Right ventricle myocardium inferior (tissue), 1 donor: ENCODE measurements around the gene DHDH. TPM values are rescaled to one million over a fixed set of nuclear protein-coding genes. Genes with fewer than 3 reads are reported as not detected.

Experiments
- ATAC-seq: fragments of 200-7000 bp; cut with Tn5 transposase; one replicate; pipeline ENCODE4 v1.9.1; 2020; ENCODE audit warnings: mild to moderate bottlenecking, moderate library complexity
- DNase-seq: peaks from one replicate; pipeline ENCODE4 v3.0.0; 2021; ENCODE audit errors: missing footprints
- intact Hi-C: fragments of 100-400 bp; cut with DNase I; formaldehyde crosslinking; loops from one replicate; pipeline ENCODE4 v1.11.0; 2022
- total RNA-seq: library from RNA; stranded (reverse); fragmentation: NEBNext Ultra II Directional; extraction: Animal tissue kit (Norgen Biotek cat#: 25700); gene quantifications from one replicate; pipeline ENCODE4 v1.2.1, GENCODE V29; 2021
- donor health status: DM: no; HTN: yes; CAD: no; lungs with severe emphysema.

The DHDH gene
- total RNA-seq, 1 donor from 2014 or later: not detected

DNA sequence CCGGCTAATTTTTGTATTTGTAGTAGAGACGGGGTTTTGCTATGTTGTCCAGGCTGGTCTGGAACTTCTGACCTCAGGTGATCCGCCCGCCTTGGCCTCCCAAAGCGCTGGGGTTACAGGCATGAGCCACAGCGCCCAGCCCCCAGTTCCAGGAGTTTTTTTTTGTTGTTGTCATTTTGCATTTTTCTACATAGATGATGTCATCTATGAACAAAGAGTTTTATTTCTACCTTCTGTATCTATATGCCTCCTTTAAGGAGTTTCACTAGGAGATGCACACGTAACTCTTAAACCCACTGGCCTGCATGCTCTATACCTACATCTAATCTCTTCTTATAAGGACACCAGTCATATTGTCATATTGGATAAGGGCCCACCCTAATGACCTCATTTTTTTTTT lies 4.8 kb downstream of the DHDH start:
- ATAC-seq (no peak), DNase-seq (no peak)
- intact Hi-C loops: no loop called here

DNA sequence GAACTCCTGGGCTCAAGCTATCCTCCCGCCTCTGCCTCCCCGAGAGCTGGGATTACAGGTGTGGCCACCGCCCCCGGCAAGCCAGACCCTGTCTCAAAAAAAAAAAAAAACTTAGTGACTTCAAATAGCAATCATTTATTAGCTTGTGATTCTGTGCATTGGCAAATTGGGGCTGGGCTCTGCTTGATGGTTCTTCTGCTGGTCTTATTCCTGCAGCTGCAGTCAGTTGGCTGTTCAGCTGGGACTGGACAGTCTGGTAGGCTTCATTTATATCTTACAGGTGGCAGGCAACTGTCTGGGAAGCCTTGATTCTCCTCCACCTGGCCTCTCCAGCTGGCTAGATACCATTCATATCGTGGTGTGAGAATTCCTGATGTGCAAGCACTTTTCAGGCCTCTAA lies 7.4 kb downstream of the DHDH start:
- intact Hi-C loops: no loop called here
- no peak for DNase-seq
- ATAC-seq: no peak

DNA sequence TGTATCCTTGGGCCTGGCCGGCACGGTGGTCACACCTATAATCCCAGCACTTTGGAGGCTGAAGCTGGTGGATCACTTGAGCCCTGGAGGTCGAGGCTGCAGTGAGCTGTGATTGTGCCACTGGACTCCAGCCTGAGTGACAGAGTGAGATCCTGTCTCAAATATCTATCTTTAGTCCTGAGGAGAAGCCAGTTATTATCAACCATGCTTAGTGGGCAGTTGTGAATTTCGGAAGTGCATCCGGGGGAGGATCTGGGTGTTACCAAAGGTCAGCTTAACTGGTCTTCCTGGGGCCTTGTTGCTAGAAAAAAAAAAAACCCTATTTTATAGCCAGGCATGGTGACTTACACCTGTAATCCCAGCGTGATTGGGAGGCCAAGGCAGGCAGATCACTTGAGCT lies 9.6 kb downstream of the DHDH start:
- intact Hi-C loops: no loop called here
- ATAC-seq (no peak), DNase-seq (no peak)

DNA sequence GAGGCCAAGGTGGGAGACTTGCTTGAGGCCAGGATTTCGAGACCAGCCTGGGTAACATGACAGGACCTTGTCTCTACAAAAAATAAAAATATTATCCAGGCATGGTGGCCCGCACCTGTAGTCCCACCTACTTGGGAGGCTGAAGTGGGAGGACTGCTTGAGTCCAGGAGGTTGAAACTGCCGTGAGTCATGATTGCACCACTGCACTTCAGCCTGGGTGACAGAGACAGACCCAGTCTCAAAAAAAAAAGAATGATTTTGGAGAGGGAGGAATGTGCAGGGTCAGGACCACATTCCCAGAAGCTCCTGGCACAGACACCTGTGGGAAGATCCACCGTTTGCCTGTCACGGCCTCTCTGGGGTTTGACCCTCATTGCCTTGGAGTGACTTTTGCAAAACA lies 11.9 kb downstream of the DHDH start:
- ATAC-seq (no peak), DNase-seq (no peak)
- intact Hi-C loops: no loop called here

DNA sequence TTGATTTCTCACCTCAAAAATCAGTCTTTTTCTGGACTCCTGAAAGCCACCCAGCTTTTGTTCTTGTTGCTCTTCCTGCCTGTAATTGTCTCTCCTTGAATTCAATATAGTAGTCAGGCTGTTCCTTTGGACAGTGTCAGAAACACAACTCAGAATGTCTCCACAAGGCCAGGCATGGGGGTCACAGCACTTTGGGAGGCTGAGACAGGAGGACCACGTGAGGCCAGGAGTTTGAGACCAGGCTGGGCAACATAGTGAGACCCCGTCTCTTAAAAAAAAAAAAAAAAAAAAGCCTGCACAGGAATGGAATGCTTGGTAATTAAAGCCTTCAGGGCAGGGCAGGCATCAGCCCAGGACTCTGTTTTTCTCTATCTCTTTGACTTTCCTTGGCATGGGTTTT lies 12.3 kb downstream of the DHDH start:
- DNase-seq: no peak
- ATAC-seq: no peak
- intact Hi-C loops: no loop called here

DNA sequence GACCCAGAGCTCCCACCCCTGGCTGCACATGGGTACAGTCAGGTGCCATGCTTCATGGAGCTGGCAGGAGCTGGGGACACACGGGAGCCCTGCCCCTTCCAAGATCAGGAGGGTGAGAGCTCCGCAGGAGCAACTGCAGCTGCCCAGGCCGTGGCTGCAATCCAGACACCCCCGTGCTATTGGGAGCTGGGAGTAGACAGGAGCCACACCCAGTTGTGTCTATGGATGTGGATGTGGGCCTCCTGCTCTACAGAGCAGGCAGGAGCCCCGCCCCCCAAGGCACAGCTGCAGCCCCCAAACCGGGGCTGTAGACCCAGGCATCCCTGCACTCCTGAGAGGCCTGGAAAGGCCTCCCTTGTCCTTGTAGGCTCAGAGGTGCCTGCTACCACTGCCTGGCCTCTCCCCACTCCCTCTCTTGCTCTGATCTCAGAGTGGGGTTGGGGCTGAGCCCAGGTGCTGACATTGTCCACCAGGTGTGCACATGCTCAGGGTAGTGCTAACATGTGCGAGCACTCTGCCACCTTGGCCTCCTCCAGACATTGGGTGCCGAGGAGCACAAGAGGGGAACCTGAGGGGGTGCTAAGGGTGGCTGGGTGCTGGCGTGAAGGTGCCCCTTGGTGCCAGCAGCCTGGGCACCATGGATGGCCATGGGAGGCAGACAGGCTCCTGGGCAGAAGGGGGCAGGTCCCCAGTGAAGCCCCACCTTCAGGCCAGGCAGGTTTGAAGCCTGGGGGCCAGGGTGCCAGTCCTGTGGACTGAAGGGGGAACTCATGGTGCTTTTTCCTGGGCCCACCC lies 13.2 kb downstream of the DHDH start:
- peak; percentile 27 for ATAC-seq

DNA sequence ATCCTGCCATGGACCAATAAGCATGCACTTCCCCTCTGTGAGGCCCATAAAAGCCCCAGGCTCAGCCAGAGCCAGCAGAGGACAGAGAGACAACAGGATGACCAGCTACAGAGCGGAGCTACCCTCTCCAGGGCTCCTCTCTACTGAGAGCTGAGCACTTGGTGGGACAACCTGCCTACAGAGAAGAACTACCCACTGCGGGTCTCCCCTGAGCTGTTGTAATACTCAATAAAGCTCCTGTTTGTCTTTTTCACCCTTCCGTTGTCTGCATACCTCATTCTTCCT lies 13.7 kb downstream of the DHDH start:
- intact Hi-C loops: no loop called here
- no peak for ATAC-seq
- no peak for DNase-seq

More for the DNA sequence above, 13.2 kb downstream of the DHDH start:
- intact Hi-C loops: no loop called here
- no peak for DNase-seq

DNA sequence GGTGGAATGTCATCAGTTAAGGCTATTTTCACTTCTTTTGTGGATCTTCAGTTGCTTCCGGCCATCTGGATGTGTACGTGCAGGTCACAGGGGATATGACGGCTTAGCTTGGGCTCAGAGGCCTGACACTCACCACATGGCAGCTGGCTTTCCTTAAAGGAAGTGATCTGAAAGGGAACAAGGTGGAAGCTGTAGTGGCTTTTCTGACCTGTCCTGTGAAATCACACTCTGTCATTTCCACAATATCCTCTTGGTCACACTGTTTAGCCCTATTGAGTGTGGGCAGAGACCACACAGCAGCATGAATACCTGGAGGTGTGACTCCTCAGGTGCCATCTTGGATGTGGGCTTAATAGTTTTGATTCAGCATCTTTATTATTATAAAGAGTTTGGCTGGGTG lies 16.7 kb downstream of the DHDH start:
- ATAC-seq (no peak), DNase-seq (no peak)
- intact Hi-C loops: loop anchor here (5.0 kb wide), 1 partner anchor 48 kb away; the partner anchor contains the start of gene NUCB1

DNA sequence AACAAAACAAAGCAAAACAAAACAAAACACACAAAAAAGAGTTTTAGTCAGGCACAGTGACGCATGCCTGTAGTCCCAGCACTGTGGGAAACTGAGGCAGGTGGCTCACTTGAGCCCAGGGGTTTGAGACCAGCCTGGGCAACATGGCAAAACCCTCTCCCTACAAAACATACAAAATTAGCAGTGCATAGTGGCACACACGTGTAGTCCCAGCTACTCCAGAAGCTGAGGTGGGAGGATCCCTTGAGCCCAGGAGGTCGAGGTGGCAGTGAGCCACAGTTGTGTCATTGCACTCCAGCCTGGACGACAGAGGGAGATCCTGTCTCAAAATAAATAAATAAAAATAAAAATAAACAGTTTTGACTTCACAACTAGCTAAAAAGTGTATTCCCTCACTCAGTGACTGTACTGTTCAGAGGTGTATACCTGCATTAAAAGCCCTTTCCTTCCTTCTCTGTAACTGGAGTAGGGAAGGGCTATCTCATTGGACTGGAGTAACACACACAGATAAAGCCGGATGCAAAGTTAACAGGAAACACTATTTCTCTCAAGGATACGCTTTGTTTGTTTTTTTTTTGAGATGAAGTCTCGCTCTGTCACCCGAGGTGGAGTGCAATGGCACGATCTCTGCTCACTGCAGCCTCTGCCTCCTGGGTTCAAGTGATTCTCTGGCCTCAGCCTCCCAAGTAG lies 17.5 kb downstream of the DHDH start:
- intact Hi-C loops: loop anchor here (5.0 kb wide), 1 partner anchor 49 kb away; the partner anchor contains the start of gene NUCB1
- no peak for ATAC-seq
- DNase-seq: no peak

DNA sequence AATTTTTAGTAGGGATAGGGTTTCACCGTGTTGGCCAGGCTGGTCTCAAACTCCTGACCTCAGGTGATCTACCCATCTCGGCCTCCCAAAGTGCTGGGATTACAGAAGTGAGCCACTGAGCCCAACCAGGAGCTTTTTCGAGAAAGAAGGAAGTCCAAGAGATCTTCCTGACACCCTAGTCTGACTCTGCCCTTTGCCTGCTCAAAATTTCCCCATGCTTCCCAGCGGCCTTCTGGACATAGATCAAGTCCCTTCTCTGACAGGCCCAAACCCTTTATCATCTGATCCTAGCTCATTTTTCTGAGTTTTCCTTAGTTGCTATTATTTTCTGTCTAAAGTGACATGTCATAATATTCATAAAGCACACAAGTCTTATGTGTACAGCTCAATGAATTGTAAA lies 19.6 kb downstream of the DHDH start:
- intact Hi-C loops: loop anchor here (5.0 kb wide), 1 partner anchor 51 kb away; the partner anchor contains the start of gene NUCB1
- ATAC-seq: no peak
- no peak for DNase-seq

DNA sequence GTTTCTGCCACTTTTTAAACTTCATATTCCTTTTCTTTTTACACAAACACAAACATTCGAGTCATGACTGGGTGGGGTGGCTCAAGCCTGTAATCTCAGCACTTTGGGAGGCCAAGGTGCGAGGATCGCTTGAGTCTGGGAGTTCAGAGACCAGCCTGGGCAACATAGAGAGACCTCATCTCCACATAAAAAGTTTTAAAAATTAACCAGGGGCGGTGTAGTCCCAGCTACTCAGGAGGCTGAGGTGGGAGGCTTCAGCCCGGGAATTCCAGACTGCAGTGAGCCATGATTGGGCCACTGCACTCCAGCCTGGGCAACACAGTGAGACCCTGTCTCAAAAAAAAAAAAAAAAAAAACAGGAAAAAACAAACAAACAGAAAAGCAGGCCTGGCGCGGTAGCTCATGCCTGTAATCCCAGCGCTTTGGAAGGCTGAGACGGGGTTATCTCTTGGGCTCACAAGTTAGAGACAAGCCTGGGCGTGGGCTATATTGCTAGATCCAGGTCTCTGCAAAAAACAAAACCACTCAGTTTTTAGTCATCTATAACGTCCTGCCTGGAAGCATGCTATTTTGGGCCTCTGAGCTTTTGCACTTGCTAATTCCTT lies 20.6 kb downstream of the DHDH start:
- DNase-seq (no peak), ATAC-seq (no peak)
- intact Hi-C loops: loop anchor here (5.0 kb wide), 1 partner anchor 52 kb away; the partner anchor contains the start of gene NUCB1

DNA sequence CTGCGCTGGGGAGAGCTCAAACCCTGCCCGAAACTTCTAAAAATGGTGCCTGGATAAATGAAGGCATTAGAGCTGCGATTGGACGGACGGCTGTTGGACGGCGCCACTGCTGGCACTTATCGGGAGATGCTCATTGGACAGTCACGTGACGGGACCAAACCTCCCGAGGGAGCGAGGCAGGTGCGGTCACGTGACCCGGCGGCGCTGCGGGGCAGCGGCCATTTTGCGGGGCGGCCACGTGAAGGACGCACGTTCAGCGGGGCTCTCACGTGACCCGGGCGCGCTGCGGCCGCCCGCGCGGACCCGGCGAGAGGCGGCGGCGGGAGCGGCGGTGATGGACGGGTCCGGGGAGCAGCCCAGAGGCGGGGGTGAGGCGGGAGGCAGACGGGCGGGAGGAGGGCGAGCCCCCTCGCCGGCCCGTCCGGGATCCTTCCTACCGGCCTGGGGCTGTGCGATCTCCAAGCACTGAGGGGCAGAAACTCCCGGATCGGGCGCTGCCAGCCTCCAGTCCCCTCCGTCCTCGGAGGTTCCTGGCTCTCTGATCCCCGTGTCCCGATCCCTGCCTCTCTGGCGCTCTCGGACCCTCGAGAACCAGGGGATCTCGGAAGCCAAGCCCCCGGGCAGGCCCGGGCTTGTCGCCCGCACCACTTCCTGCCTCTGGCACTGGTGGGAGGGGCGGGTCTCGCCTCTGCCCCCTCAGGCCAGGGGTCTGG lies 21.3 kb downstream of the DHDH start, which contains the start of gene BAX:
BAX (plus strand) TSS at position 281 of the 713 bp plus-strand sequence; CDS start at position 335, 54 bp downstream.
- ATAC-seq (peak; percentile 94), DNase-seq (peak; percentile 98)
- intact Hi-C loops: loop anchor here (5.0 kb wide), 1 partner anchor 52 kb away; the partner anchor contains the start of gene NUCB1

DNA sequence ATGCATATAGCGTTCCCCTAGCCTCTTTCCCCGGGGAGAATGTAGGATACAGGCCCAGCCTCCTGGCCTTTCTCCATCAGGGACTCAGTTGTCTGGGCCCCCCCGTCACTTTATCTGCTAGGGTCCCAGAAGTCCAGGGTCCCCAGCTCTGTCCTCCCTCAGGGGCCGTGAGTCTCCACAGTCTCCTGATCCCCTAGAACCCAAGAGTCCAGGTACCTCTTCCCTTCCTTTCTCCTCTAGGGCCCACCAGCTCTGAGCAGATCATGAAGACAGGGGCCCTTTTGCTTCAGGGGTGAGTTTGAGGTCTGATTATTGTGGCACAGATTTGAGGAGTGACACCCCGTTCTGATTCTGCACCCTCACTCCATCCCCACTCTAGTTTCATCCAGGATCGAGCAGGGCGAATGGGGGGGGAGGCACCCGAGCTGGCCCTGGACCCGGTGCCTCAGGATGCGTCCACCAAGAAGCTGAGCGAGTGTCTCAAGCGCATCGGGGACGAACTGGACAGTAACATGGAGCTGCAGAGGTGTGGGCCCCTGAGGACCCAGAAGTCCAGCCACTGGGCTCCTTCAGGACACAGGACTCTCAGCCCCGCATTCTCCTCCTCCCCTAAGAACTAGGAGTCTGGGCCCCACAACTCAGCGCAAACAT lies 21.9 kb downstream of the DHDH start:
- DNase-seq: no peak
- intact Hi-C loops: no loop called here
- no peak for ATAC-seq

DNA sequence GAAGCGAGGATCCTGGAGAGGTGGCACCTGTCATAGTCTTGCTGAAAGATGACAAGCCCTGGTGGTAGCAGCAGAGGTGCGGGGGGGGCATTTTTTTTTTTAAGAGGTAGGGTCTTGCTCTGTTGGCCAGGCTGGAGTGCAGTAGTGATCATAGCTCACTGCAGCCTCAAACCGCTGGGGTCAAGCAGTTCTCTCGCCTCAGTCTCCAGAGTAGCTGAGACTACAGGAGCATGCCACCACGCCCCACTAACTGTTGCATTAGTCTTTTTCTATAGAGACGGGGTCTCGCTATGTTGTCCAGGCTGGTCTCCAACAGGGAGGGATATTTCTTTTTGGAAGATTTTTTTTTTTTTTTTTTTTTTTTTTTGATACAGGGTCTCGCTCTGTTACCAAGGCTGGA lies 24.5 kb downstream of the DHDH start:
- intact Hi-C loops: no loop called here
- no peak for DNase-seq
- ATAC-seq: no peak

DNA sequence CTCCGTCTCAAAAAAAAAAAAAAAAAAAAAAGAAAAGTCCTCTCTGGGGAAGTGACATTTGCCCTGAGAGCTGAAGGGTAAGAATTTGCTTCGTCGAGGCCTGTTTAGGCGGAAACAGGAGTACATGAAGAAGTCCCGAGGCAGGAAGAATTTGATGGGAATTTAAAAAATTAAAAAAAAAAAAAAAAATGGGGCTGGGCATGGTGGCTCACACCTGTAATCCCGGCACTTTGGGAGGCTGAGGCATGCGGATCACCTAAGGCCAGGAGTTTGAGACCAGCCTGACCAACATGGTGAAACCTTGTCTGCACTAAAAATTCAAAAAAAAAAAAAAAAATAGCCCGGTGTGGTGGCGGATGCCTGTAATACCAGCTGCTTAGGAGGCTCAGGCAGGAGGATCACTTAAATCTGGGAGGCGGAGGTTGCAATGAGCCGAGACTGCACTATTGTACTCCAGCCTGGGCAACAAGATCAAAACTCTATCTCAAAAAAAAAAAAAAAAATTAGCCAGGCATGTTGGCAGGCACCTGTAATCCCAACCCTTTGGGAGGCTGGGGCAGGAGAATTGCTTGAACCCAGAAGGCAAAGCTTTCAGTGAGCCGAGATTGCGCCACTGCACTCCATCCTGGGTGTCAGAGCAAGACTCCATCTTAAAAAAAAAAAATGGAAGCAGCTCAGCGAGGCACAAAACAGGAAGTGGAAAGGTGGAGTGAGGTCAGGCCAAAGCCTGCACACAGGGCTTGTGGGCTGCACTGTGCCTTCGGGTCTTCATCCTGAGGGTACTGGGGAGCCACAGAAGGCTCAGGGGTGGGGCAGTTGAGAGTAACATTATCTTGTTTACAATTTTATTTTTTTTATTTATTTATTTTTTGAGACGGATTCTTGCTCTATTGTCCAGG lies 26.1 kb downstream of the DHDH start:
- intact Hi-C loops: no loop called here
- DNase-seq: no peak
- ATAC-seq: no peak

DNA sequence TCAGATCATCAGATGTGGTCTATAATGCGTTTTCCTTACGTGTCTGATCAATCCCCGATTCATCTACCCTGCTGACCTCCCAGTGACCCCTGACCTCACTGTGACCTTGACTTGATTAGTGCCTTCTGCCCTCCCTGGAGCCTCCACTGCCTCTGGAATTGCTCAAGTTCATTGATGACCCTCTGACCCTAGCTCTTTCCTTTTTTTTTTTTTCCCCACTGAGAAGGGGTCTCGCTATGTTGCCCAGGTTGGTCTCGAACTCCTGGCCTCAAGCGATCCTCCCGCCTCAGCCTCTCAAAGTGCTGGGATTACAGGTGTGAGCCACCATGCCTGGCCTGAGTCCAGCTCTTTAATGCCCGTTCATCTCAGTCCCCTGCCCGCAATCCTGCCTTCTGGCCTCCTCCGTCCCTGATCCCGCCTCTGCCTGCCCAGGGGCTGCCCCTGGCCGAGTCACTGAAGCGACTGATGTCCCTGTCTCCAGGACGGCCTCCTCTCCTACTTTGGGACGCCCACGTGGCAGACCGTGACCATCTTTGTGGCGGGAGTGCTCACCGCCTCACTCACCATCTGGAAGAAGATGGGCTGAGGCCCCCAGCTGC lies 27.7 kb downstream of the DHDH start:
- intact Hi-C loops: no loop called here
- ATAC-seq (no peak), DNase-seq (no peak)

DNA sequence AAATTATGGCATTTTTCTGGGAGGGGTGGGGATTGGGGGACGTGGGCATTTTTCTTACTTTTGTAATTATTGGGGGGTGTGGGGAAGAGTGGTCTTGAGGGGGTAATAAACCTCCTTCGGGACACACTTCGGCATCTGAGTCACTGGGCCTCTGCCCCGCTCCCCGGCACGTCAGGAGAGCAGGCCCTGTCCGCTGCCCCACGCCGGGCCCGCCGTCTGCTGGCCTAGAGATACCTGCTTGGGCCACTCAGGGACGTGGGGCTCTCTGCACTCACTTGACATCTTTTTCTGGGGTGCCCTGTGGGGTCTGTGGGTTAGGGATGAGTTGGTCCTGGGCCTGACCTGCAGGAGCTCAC lies 28.2 kb downstream of the DHDH start:
- intact Hi-C loops: no loop called here
- ATAC-seq (no peak), DNase-seq (no peak)
